WTC11 (cell line): ENCODE results near the gene ME2. TPM values are rescaled to one million over a fixed set of nuclear protein-coding genes. Genes with fewer than 3 reads are reported as not detected.
A peak's percentile ranks its signal among the peaks of the same experiment; 100 is the strongest.

Experiments
- ATAC-seq: fragments of 200-7000 bp; cut with Tn5 transposase; 2 replicates; pipeline ENCODE4 v1.10.0; 2021; ENCODE audit warnings: mild to moderate bottlenecking, moderate library complexity
- CTCF ChIA-PET: fragments of 300-600 bp; sonication (Branson Sonifier 250); formaldehyde crosslinking; loops from one replicate; lab custom pipeline; 2021; ENCODE audit warnings: antibody characterized with exemption; lab: Charles Lee
- POLR2A ChIA-PET: fragments of 350-600 bp; sonication (Branson Sonifier 250); formaldehyde crosslinking; loops from one replicate; lab custom pipeline; 2021; ENCODE audit warnings: antibody characterized with exemption; lab: Charles Lee
- DNase-seq: peaks from one replicate; pipeline ENCODE4 v3.0.0; 2021; ENCODE audit warnings: low spot score
- H3K27ac Mint-ChIP-seq: 2 replicates; pipeline ENCODE4 v1.8.0; 2021; ENCODE audit warnings: mixed read lengths
- H3K27me3 Mint-ChIP-seq: 2 replicates; pipeline ENCODE4 v1.8.0; 2021; ENCODE audit warnings: low read depth, mild to moderate bottlenecking, moderate library complexity, mixed read lengths
- H3K36me3 Mint-ChIP-seq: 2 replicates; pipeline ENCODE4 v1.8.0; 2021; ENCODE audit warnings: mixed read lengths
- H3K4me1 Mint-ChIP-seq: 2 replicates; pipeline ENCODE4 v1.8.0; 2022; ENCODE audit warnings: mixed read lengths
- H3K4me3 Mint-ChIP-seq: 2 replicates; pipeline ENCODE4 v1.8.0; 2021; ENCODE audit warnings: mild to moderate bottlenecking, moderate library complexity, mixed read lengths
- H3K9me3 Mint-ChIP-seq: 2 replicates; pipeline ENCODE4 v1.8.0; 2021; ENCODE audit warnings: mixed read lengths
- ATF1 ChIP-seq: sonication (generic); formaldehyde crosslinking; IDR thresholded peaks from 2 replicates; pipeline ENCODE4 v1.8.1; 2023; ENCODE audit warnings: mild to moderate bottlenecking, moderate library complexity, missing genetic modification reagents
- CBFB ChIP-seq: sonication (generic); formaldehyde crosslinking; IDR thresholded peaks from 2 replicates; pipeline ENCODE4 v1.8.1; 2022; ENCODE audit warnings: mild to moderate bottlenecking, low read depth, missing genetic modification reagents
- CREB1 ChIP-seq: sonication (generic); formaldehyde crosslinking; IDR thresholded peaks from 2 replicates; pipeline ENCODE4 v1.8.0; 2023; ENCODE audit warnings: mild to moderate bottlenecking, missing genetic modification reagents
- GRHL2 ChIP-seq: fragments of 250-450 bp; sonication (Bioruptor Pico); IDR thresholded peaks from 2 replicates; pipeline ENCODE4 v1.8.0; 2022; ENCODE audit warnings: mild to moderate bottlenecking, moderate library complexity; ENCODE audit not compliant: insufficient replicate concordance, severe bottlenecking
- KAT7 ChIP-seq: sonication (generic); formaldehyde crosslinking; IDR thresholded peaks from 2 replicates; pipeline ENCODE4 v1.8.1; 2023; ENCODE audit warnings: missing genetic modification reagents, mild to moderate bottlenecking, borderline replicate concordance
- NFYB ChIP-seq: sonication (generic); formaldehyde crosslinking; conservative IDR thresholded peaks from 2 replicates; pipeline ENCODE4 v1.8.0; 2022; ENCODE audit warnings: low read depth, missing genetic modification reagents
- NR1H2 ChIP-seq: sonication (generic); formaldehyde crosslinking; IDR thresholded peaks from 2 replicates; pipeline ENCODE4 v1.9.0; 2021; ENCODE audit warnings: mild to moderate bottlenecking, moderate library complexity, missing genetic modification reagents
- STAT6 ChIP-seq: sonication (generic); formaldehyde crosslinking; conservative IDR thresholded peaks from 2 replicates; pipeline ENCODE4 v1.8.1; 2023; ENCODE audit warnings: mild to moderate bottlenecking, low read depth, missing genetic modification reagents, moderate library complexity
- TCF7 ChIP-seq: sonication (generic); formaldehyde crosslinking; IDR thresholded peaks from 2 replicates; pipeline ENCODE4 v1.8.0; 2022; ENCODE audit warnings: mild to moderate bottlenecking, low read depth, missing genetic modification reagents, moderate library complexity
- USF2 ChIP-seq: sonication (generic); formaldehyde crosslinking; IDR thresholded peaks from 2 replicates; pipeline ENCODE4 v1.8.1; 2023; ENCODE audit warnings: mild to moderate bottlenecking, missing genetic modification reagents, moderate library complexity
- ZNF263 ChIP-seq: sonication (generic); formaldehyde crosslinking; IDR thresholded peaks from 2 replicates; pipeline ENCODE4 v1.8.1; 2022; ENCODE audit warnings: low read depth, mild to moderate bottlenecking, moderate library complexity, missing genetic modification reagents
- ZNF317 ChIP-seq: sonication (generic); formaldehyde crosslinking; IDR thresholded peaks from 2 replicates; pipeline ENCODE4 v1.8.1; 2023; ENCODE audit warnings: low read depth, mild to moderate bottlenecking, moderate library complexity, missing genetic modification reagents, borderline replicate concordance
- ZNF396 ChIP-seq: fragments of 250-450 bp; sonication (Bioruptor Pico); IDR thresholded peaks from 2 replicates; pipeline ENCODE4 v1.8.0; 2021; ENCODE audit warnings: mild to moderate bottlenecking, moderate library complexity, borderline replicate concordance
- ZNF425 ChIP-seq: fragments of 250-450 bp; sonication (Bioruptor Pico); conservative IDR thresholded peaks from 2 replicates; pipeline ENCODE4 v1.9.0; 2021; ENCODE audit warnings: mild to moderate bottlenecking
- total RNA-seq: library from RNA; stranded (reverse); gene quantifications from 3 replicates; pipeline ENCODE4 v1.2.3, GENCODE V29; 2021
- TF ChIP-seq, protein P1 (sequence below): fragments of 250-450 bp; sonication (Bioruptor Pico); IDR thresholded peaks from 2 replicates; pipeline ENCODE4 v1.9.0; 2021; ENCODE audit warnings: mild to moderate bottlenecking, borderline replicate concordance
- TF ChIP-seq, protein P2 (sequence below): sonication (generic); formaldehyde crosslinking; IDR thresholded peaks from 2 replicates; pipeline ENCODE4 v1.8.0; 2022; ENCODE audit warnings: mild to moderate bottlenecking, missing genetic modification reagents

The ME2 gene
- total RNA-seq, 1 experiment from 2014 or later: 57.0 TPM

GRCh38 chr18:50918153-50918552 lies 39.2 kb downstream of the ME2 start:
- TF ChIP-seq GRHL2 (CRISPR knock-in tag) (no peak), ZNF425 (CRISPR knock-in tag) (no peak), CREB1 (CRISPR knock-in tag) (no peak), STAT6 (no peak), ATF1 (CRISPR knock-in tag) (no peak), USF2 (no peak), ZNF263 (CRISPR knock-in tag) (no peak), NFYB (CRISPR knock-in tag) (no peak), TCF7 (CRISPR knock-in tag) (no peak), CBFB (CRISPR knock-in tag) (no peak), NR1H2 (CRISPR knock-in tag) (no peak), ZNF396 (CRISPR knock-in tag) (no peak)
- TF ChIP-seq, protein P1, sequence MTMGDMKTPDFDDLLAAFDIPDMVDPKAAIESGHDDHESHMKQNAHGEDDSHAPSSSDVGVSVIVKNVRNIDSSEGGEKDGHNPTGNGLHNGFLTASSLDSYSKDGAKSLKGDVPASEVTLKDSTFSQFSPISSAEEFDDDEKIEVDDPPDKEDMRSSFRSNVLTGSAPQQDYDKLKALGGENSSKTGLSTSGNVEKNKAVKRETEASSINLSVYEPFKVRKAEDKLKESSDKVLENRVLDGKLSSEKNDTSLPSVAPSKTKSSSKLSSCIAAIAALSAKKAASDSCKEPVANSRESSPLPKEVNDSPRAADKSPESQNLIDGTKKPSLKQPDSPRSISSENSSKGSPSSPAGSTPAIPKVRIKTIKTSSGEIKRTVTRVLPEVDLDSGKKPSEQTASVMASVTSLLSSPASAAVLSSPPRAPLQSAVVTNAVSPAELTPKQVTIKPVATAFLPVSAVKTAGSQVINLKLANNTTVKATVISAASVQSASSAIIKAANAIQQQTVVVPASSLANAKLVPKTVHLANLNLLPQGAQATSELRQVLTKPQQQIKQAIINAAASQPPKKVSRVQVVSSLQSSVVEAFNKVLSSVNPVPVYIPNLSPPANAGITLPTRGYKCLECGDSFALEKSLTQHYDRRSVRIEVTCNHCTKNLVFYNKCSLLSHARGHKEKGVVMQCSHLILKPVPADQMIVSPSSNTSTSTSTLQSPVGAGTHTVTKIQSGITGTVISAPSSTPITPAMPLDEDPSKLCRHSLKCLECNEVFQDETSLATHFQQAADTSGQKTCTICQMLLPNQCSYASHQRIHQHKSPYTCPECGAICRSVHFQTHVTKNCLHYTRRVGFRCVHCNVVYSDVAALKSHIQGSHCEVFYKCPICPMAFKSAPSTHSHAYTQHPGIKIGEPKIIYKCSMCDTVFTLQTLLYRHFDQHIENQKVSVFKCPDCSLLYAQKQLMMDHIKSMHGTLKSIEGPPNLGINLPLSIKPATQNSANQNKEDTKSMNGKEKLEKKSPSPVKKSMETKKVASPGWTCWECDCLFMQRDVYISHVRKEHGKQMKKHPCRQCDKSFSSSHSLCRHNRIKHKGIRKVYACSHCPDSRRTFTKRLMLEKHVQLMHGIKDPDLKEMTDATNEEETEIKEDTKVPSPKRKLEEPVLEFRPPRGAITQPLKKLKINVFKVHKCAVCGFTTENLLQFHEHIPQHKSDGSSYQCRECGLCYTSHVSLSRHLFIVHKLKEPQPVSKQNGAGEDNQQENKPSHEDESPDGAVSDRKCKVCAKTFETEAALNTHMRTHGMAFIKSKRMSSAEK: no peak
- TF ChIP-seq, protein P2, sequence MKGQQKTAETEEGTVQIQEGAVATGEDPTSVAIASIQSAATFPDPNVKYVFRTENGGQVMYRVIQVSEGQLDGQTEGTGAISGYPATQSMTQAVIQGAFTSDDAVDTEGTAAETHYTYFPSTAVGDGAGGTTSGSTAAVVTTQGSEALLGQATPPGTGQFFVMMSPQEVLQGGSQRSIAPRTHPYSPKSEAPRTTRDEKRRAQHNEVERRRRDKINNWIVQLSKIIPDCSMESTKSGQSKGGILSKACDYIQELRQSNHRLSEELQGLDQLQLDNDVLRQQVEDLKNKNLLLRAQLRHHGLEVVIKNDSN (CRISPR knock-in tag): no peak
- Mint-ChIP-seq H3K36me3 (peaks cover 33% of the 10 kb centered on the region), H3K4me1 (no peaks in the 10 kb centered on the region), H3K9me3 (no peaks in the 10 kb centered on the region; the same call in 1 of the 2 replicates), H3K27ac (0 out of 2 replicates have a peak overlapping the region, but pooled peaks have one; percentile 18), H3K27me3 (no peaks in the 10 kb centered on the region), H3K4me3 (no peak overlapping the region)
- DNase-seq (no peak), ATAC-seq (no peak)
- ChIA-PET CTCF (no interaction called here), POLR2A (interaction anchor here (0.6 to 0.8 kb wide), 2 partner anchors 138 to 672 kb away, joined by 4 to 10 read pairs; no protein-coding TSS in a partner anchor)

DNA sequence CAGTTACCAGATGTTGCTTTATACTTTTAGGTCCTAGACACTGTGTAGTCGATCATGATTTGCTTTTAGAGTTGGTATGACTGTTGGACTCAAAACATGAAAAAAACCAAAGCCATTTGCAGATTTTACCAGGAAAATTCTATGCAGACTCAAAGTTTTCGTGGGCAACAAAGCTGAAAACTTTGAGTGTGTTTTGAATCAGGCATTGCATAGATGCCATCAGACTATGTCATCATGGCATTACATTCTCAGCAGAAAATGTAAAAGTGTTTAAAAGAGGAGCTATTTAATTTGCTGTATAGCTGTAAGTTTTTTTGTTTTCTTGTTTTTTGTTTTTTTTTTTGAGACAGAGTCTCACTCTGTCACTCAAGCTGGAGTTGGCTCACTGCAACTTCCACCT lies 45.5 kb downstream of the ME2 start:
- TF ChIP-seq KAT7 (CRISPR knock-in tag) (no peak), ZNF317 (CRISPR knock-in tag) (no peak)
- H3K4me1 Mint-ChIP-seq: no peaks in the 10 kb centered on the region
- H3K4me3 Mint-ChIP-seq: no peak overlapping the region
- H3K9me3 Mint-ChIP-seq: peaks cover 19% of the 10 kb centered on the region
- no peak for ATAC-seq
- ChIA-PET POLR2A (no interaction called here), CTCF (no interaction called here)
- H3K36me3 Mint-ChIP-seq: peaks cover 70% of the 10 kb centered on the region
- no peak for DNase-seq
- H3K27me3 Mint-ChIP-seq: no peaks in the 10 kb centered on the region
- no peak overlapping the region for H3K27ac Mint-ChIP-seq
